NOMO-1 treated with DMSO at 0.1 percent for 48 hours (cell line): Measurements from ENCODE around the gene EFNA5.

Source experiments
- DNase-seq: peaks from one replicate; lab custom pipeline; 2025; ENCODE audit not compliant: unreplicated experiment; lab: John Stamatoyannopoulos, UW

The EFNA5 gene

DNA sequence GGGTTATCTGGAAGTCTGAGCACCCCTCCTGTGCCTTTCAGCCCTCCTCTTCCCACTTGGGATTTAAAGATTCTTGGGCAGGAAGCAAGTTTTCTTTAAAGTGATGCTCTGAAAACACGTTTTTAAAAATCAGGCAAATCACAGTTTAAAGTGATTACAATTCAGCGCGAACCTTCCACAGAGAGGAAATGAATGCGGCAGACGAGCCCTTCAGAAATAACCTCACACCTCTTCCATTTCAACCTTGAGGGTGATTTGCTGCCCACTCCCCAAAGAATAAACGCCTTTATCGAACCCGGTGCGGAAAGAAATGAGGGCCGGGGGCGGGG, 2.3 kb upstream of the EFNA5 start:
- DNase-seq: peak; percentile 15

- DNase-seq: no peak
Observed at GRCh38 chr5:107672211-107673038, 1.7 kb upstream of the EFNA5 start.

DNA sequence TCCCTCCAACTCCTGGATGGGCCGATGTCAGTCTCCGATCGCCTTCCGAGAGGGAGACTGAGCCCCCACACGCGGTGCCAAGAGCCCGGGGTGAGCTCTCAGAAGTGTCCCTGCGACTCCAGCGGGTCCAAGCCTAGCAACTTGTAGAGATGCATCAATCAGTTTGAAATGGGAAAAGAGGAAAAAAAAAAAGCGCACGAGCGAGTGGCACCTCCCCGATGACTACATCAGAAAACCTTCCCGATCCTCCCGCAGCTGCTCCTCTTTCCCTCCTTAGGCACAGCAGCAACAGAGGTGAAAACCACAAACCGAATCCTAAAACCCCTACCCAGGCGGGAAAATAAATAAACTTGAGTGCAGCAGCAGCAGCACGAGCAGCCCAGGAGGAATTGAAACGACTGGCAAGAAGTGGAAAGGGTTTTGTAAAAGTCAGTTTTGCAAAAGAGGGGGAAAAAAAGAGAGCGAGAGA, 1.0 kb upstream of the EFNA5 start:
- no peak for DNase-seq

- no peak for DNase-seq
Observed at GRCh38 chr5:107670087-107670931, 428 bp downstream of the EFNA5 start.

- no peak for DNase-seq
Observed at GRCh38 chr5:107669096-107670031, 1.4 kb downstream of the EFNA5 start.

GRCh38 chr5:107668154-107669095, 2.3 kb downstream of the EFNA5 start:
- DNase-seq: no peak

DNA sequence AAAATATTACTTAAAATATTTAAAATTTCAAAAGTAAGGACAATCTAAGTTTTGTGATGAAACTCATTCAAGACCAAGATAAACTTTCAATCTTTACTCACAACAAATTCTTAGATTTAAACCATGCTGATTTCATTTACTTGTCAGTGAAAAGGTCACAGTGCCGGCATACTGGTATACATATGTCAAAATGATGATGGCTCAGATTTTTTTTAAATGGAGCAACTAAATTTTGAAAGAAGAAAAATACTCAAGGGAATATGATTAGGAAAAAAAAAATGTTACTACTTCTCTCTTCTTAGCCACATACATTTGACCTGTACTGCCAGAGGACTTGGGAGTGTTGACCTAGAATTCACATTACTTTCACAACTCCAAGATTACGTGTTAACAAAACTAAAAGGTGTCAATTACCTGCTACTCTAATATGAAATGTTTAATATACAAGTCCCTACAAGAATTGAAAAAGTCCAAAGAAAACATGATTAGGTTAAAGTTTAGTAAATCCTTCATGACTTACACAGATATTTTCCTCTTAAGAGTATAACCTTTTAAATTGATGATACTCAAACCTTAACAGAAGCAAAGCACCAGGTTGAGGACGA, 4.6 kb downstream of the EFNA5 start:
- DNase-seq: no peak

DNA sequence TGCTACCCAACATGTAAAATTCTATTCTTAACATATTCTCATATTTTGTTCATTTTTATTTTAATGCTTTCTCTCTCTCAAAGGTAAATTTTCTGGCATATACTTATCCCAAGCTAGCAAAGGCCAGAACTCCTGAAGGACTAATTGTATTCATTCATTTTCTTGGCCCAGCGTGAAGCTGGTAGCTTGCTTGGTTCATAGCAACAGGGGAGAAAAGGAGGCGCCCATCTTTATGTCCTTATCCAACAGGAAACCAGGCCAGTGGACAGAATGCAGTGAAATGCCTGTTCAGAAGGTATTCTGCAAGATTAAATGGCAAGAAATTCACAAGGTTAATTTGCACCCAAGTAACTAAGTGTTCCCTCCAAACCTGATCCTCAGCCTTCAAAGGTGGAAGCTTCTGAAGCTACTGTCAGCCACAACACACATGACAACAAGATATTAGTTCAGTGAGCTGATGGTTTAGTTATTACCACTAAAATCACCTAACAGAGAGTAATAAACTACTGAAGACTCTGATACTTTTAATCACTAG, 5.6 kb downstream of the EFNA5 start:
- no peak for DNase-seq

GRCh38 chr5:107663697-107664096, 7.0 kb downstream of the EFNA5 start:
- no peak for DNase-seq

- no peak for DNase-seq
Observed at GRCh38 chr5:107661650-107662044, 9.1 kb downstream of the EFNA5 start.

DNA sequence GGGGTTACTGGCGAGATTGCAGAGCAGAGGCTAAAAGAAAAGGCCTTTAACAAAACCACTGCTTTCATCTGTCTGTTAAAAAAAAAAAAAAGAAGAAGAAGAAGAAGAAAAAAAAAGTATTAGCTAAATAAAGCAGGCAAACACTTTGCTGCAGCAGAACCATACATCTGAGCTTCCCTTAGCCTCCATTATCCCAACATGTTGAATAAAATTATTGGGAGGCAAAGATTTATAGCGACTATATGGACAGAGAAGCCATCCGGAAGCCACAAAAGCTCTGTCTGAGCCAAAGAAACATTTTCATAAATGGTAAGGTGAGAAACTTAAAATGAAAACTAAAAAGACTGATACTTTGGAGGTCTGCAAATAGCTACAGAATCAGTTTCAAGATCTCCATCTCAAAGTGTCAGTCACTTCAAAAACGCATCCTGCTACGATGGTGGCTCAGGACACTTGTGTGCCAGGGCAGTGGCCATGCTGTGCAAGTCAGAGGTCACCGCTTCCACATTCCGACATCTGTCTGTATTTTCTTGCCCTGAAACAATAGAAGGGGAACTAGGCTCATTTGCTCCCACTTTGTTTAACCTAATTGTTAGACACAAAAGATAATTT, 9.6 kb downstream of the EFNA5 start:
- DNase-seq: no peak

- no peak for DNase-seq
Observed at GRCh38 chr5:107658528-107658927, 12.2 kb downstream of the EFNA5 start.

GRCh38 chr5:107655831-107656230, 14.9 kb downstream of the EFNA5 start:
- DNase-seq: no peak

DNA sequence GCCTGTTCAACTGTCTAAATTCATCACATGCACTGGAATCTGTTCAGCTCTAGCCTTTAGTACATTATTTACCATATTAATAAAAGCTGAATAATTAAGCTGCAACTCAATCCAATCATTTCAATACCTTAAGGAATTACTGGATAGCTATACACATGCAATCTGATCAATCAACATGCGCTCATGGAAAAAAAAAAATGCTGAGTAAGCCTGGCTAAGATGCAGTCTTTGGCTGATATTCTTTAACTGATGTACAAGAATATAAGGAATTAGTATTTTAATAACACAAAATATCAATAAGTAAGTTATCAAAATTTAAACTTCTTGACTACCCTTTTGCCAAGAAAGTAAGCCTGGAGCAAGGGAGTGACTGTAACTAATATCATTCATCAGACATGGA, 15.9 kb downstream of the EFNA5 start:
- DNase-seq: no peak

DNA sequence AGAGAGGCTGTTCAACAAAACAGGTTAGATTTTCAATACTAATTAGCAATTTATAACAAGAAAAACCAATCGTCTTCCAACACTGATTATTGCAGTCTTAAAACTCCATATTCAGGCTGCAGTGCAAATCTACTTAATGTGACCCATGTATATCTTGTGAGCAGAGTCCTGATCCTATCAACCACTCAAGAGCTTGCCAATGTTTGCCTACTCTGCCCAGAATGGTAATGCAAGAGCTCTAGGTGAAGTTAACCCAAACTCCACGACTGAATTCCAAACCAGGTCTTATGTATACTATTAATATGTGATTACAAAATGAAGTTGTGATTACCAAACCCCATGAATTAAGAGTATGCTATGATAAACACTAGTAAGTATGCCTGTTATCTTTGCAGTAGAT, 17.1 kb downstream of the EFNA5 start:
- DNase-seq: no peak

GRCh38 chr5:107652839-107653607, 17.7 kb downstream of the EFNA5 start:
- no peak for DNase-seq

GRCh38 chr5:107652408-107652807, 18.3 kb downstream of the EFNA5 start:
- no peak for DNase-seq

- DNase-seq: no peak
Observed at GRCh38 chr5:107651325-107651724, 19.4 kb downstream of the EFNA5 start.
